Liver (tissue), 2 donors: ENCODE results near the gene RHOU.

ENCODE experiments used
- ATF3 ChIP-seq: IDR thresholded peaks from 2 replicates; pipeline ENCODE4 v1.6.1; 2016; ENCODE audit warnings: antibody characterized with exemption
- YY1 ChIP-seq: IDR thresholded peaks from 2 replicates; pipeline ENCODE4 v1.6.1; 2016; ENCODE audit warnings: antibody characterized with exemption, mild to moderate bottlenecking
- donor health status: healthy.

GRCh38 chr1:228732426-228732825 is 2.9 kb upstream of the RHOU start:
- TF ChIP-seq YY1 (no peak), ATF3 (no peak)
